ENCODE measurements around the gene OPTC.
"Not testable (repeated sequence)": the region's sequence is repeated elsewhere in the genome, so short reads cannot be mapped to it uniquely, and the experiment has no call there.

The OPTC gene

GRCh38 chr1:203493901-203494300, at the start of gene OPTC:
Gene OPTC, plus strand, starts transcription at chr1:203494153. Its CDS starts 1,853 bp downstream, at chr1:203496006.
- DNase-seq (ENCODE audit: low read depth) = no peak

DNA sequence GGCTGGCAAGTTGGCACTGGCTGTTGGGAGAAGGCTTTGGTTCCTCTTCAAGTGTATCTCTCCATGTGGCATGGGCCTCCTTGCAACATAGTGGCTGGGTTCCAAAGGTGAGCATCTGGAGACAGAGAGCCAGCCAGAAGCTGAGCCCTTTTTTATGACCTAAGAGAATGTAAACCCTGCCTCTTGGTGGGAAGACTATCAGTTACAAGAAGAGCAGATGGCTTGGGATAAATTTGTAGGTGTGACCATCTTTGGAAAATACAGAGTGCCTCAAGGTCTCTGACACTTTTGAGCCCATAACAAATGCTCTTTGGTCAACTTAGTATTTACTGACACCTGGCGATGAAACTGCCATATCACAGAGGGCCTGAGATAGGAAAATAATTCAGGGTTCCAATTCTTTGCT, 49.8 kb upstream of the OPTC start:
- no peak for DNase-seq (ENCODE audit: low read depth)

DNA sequence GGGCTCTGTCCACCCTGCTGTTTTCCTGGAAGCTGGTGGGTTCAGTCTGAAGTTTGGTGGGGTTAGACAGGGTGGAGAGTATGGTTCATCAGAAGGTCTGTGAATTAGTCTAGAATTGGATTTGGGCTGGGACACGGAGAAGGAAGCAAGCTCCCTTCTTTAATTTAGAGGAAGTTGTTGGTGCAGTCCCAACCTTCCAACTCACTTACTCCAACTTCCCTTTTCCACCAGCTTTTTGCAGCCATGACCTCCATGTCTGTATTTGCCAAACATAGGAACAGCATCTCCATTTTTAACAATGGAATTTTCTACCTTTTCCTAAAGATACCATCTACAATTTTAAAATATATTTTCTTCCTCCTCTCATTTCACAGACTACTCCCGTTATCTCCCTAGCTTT, 46.8 kb upstream of the OPTC start:
- DNase-seq (ENCODE audit: low read depth) = no peak

- not testable (repeated sequence) for DNase-seq (ENCODE audit: low read depth)
Measured at GRCh38 chr1:203447598-203447997, 46.4 kb upstream of the OPTC start.

GRCh38 chr1:203448521-203449061, 45.4 kb upstream of the OPTC start:
- DNase-seq (ENCODE audit: low read depth) = no peak

DNA sequence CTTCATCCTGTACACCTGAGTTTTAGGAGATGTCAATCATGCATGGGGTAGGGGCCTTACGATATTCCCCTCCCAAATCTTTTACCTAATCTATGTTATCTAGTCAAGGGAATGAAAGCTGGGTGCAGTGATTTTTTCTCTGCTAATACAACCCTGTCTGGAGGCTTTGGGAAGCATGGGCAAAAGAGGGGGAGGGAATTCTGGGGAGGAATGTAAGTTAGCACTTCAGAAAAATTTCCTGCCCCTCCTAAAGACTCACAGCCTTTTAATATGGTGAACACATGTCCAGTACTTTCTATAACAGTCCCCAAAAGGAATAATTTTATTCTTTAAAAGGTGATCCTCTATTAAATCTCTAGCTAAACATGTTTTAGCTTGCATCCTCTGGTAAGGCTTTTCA, 44.0 kb upstream of the OPTC start:
- DNase-seq (ENCODE audit: low read depth) = no peak

GRCh38 chr1:203450479-203451149, 43.3 kb upstream of the OPTC start:
- DNase-seq (ENCODE audit: low read depth) = no peak

- no peak for DNase-seq (ENCODE audit: low read depth)
Measured at GRCh38 chr1:203451836-203452784, 41.8 kb upstream of the OPTC start.

DNA sequence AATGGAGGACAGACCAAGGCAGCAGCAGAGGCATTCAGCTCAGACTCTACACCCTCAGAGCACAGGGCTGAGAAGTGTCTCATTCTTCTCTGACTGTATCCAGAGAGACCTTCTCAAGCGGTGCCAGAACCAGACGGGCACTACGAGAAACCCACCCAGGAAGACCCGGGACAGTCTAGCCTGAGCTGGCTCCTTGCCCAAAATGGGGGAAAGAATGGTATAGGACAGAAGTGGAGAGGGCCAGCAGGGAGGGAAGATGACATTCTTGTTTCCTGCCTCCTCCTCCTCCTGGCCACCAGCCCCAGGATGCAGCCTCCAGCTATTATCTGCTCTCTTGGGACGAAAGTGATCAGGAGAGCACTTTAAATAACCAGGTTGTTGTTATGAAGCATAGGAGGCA, 40.9 kb upstream of the OPTC start:
- no peak for DNase-seq (ENCODE audit: low read depth)

DNA sequence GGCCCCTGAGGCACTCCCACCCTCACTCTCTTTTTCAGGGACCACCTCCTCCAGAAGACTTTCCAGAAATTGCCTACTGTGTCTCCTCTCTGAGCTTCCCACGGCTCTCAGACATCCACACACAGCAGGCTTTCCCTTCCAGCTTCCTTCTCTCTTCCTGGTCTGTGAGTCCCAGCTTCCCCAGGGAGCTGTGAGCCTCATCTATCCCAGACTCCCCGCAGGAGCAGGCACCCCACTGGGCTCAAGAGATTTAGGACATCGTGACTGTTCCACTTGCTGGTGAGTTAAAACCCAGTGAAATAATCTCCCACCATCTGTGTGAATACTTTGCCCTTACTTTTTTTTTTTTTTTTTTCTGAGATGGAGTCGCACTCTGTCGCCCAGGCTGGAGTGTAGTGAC, 40.3 kb upstream of the OPTC start:
- DNase-seq (ENCODE audit: low read depth) = no peak

- DNase-seq (ENCODE audit: low read depth) = no peak
Measured at GRCh38 chr1:203454986-203455471, 38.9 kb upstream of the OPTC start.

DNA sequence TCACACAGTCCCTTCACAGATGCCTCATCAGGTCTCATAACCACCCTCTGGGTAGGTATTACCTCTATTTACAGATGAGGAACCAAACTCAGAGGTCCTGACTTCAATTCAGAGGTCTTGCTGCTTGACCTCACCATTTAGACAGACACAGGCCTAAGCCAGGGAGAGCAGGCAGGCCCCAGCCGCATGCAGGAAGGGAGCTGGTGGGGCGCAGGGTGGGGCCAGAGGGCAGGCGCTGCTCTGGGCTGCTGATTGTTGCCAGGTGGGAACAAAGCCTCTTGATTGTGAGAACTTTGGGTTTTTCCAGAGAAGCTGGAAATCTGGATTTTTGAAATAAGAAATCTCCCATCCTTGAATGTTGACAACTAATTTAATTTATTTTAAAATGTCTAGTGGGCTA, 38.2 kb upstream of the OPTC start:
- DNase-seq (ENCODE audit: low read depth) = no peak

DNA sequence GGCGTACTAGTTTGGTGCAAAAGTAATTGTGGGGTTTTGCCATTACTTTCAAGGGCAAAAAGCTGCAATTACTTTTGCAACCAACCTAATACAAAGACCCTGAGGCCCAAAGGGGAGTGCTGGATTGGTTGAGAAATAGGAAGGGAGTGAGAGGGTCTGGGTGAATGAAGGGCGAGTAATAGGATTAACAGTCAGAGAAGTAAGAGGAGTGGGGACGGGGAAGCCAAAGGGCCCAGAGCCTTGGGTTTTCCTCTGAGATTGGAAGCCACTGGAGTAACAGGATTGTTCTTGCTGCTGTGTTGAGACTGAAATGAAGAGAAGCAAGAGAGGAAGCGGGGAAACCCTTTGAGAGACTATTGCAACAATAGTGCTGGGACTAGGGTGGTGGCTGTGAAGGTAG, 37.4 kb upstream of the OPTC start:
- no peak for DNase-seq (ENCODE audit: low read depth)

GRCh38 chr1:203458078-203458477, 35.9 kb upstream of the OPTC start:
- DNase-seq (ENCODE audit: low read depth) = no peak

DNA sequence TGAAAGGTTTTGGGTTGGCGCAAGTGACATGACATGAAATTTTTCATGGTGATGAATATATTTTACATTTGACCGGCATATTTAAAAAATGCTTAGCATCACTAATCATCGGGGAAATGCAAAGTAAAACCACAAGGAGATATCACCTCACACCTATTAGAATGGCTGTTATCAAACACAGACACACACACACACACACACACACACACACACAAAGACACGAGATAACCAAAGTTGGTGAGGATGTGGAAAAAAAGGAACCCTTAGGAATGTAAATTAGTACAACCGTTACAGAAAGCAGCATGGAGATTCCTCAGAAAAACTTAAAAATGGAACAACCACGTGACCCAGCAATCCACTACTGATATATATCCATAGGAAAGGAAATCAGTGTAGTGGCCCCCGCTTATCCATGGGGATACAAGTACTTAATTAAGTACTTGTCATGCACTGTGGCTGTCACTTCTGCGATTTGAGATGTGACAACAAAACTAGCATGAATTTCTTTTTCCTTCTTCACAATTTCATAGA, 34.2 kb upstream of the OPTC start:
- DNase-seq (ENCODE audit: low read depth) = no peak

- DNase-seq (ENCODE audit: low read depth) = no peak
Measured at GRCh38 chr1:203461717-203462116, 32.2 kb upstream of the OPTC start.

GRCh38 chr1:203462143-203462542, 31.8 kb upstream of the OPTC start:
- DNase-seq (ENCODE audit: low read depth) = no peak

DNA sequence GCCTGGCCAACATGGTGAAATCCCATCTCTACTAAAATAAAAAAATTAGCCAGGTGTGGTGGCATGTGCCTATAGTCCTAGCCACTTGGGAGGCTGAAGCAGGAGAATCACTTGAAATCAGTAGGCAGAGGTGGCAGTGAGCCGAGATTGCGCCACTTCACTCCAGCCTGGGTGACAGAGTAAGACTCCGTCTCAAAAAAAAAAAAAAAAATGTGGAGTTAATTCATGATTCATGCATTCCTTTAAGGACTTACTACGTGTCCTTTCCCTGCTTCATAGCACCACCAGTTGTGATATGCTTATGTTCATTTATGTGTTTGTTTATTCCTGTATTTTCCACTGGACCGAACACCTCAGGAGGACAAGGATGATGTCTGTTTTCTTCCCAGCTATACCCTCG, 31.1 kb upstream of the OPTC start:
- no peak for DNase-seq (ENCODE audit: low read depth)

DNA sequence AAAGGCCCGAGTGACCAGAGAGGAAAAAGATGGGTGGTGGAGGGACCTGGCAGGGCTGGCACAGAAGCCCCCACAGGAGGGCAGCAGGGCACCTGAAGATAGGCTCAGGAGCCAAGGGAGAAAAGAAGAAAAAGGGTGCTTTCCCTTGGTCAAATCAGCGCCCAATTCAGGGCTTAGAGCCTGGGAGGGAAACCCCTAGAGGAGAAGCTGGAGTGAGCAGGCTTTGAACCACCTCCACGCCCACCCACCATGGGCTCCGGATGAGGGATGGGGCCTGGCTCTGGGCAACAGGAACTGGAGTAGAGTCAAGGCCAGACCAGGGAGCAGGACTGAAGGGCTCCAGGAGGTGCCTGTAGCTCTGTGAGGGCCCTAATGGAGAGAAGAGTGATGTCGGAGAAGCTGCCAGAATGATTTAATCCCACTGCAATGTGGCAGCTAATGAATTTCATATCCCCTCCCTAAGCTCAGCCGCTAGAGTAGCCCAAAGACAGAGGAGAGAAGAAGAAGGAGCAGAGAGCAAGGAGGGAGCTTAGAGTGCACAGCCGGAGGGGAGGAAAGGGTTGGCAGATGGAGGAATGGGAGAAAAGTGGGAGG, 30.4 kb upstream of the OPTC start:
- DNase-seq (ENCODE audit: low read depth) = no peak

DNA sequence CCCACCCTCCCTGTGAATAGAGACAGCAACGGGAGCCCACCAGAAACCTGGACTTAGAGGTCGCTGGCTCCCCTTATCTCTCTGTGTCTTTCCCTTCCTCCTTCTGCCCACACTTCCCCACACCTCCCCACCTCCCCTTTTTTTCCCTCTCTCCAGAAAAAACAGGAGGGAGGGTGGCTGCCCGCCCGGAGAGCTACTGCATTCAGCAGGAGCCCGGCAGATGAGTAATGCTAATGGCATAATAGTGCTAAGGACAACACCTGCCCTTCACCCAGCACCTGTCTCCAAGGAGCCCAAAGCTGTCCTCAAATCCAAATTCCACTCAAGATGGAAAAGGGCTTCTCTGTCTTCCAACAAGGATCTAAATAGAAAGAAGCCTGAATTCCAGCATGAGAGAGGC, 29.7 kb upstream of the OPTC start:
- no peak for DNase-seq (ENCODE audit: low read depth)

DNA sequence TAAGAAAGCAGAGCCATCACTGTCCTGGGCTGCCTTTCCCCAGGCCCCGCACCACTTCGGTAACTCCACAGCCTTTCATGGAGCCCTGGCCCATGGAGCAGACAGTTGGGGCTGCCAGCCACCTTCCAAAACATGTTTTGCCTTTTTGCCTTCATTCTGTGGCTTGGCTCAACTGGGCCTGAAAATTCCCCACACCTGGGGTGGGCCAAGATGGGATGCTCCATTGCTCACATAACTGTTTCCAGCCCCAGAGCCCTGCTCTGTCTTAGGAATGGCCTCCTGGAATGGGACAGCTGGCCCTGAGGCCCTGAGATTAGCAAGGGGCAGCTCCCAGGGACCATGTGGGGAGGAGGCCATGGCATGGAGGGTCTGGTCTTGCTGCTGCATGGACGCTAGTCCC, 29.2 kb upstream of the OPTC start:
- DNase-seq (ENCODE audit: low read depth) = no peak

DNA sequence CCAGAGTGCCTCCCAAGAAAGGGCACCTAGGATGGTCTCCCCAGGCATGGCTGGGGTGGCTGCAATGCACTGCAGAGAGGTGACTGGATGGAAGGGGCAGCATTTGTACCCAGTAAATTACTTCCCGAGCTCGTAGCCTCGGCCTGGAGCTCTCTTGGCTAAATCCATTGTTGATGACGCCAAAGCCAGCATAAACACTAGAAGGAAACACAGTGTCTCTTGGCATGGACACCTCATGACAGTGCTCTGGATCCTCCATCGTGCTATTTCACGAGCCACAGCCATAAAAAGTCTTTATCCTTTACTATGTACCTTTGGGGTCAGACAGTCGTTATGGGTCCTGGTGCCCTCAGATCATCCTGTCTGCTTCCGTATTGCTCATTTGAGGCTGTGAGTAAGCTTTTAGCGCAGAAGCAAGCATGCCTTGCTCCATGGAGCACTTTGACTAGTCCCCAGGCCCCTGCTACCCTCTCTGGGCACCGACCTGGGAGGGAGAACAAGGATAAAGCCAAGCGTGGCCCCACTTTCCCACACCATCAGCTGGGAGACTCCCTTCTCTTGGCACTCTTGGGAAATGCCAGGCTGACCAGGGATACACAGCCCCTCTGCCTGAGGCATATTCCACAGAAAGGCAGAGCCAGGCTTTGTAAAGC, 28.7 kb upstream of the OPTC start:
- no peak for DNase-seq (ENCODE audit: low read depth)

All from stimulated activated CD4-positive, alpha-beta T cell treated with anti-CD3 and anti-CD28 coated beads, Interleukin-2, amount 100 ng/mL, for 4 hours (primary cell).